HG03139 (cell line): Measurements from ENCODE around the gene KLF6.

Experiments
- ATAC-seq: cut with Tn5 transposase; IDR thresholded peaks from one replicate; pipeline ENCODE4 v1.9.1; 2021; ENCODE audit not compliant: unreplicated experiment

Gene KLF6

DNA sequence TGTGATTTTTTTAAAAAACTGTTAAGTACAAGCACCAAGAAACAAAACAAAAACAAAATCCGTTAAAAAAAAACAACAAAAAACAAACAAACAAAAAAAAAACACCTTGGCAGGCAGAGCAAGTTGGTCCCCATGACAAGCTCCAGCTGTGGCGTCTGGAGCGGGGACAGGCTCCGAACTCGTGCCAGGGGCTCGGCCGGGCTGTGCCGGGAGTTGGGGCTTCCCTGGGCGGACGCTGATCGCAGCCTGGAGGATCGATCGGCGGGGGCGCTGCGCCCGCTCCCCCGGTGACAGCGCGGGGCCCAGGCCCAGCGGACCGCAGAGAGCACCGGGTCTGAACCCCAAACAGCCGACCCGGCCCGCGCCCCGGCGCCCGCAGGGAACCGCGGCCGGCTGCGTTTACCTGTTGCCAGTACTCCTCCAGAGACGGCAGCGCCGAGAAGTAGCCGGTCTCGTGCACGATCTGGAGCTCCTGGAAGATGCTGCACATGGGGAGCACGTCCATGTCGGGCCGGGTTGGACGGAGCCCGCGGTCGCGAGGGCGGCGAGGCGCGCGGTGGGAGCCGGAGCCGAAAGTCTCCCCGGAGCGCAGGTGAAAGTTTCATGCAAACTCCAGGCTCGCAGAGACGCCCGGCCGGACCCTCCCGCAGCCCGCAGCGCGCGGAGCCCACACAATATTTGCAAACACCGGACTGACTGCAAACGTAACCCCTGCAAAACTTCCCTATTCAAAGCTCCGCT lies at the start of gene KLF6:
TSS of gene KLF6 (minus strand) at position 700 of the 741 bp plus-strand sequence. CDS start at position 505, 195 bp downstream.
- peak; percentile 1 for ATAC-seq

DNA sequence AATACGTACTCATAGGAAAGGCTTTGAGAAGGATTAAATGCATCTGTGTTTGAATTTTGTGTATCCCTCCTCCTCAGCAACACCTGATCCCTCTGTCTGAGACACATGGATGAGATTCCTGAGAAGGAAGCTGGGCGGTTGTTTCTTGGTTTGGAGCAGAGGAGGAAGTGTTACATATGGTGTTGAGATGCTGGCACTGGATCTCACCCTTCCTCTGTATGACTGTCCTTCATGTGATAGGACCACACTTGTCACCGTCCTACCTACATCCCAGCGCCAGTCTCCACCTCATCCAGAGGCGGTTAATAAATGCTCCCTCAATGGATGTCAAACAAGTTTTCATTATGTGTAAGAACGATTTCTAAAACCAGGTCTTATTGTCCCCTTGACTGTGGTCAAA lies 49.4 kb upstream of the KLF6 start:
- ATAC-seq = no peak

DNA sequence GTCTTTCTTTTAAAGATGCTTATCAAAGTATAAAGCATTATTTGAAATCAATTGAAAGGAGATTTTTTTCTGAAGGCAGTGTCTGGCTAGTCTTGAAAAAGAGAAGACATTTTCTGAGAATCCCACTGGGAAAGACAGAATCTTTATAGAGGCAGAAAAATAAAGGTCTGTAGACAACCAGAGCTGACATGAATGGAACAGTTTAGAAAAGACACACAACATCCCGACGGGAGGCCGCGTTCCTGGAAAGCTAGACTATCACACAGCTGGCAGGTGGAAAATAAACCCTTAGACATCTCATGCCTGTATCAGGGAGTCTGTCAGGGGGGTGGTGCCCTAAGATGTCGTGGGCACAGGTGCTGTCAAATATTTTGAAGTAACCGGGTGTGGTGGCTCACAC lies 48.0 kb upstream of the KLF6 start:
- ATAC-seq = no peak

DNA sequence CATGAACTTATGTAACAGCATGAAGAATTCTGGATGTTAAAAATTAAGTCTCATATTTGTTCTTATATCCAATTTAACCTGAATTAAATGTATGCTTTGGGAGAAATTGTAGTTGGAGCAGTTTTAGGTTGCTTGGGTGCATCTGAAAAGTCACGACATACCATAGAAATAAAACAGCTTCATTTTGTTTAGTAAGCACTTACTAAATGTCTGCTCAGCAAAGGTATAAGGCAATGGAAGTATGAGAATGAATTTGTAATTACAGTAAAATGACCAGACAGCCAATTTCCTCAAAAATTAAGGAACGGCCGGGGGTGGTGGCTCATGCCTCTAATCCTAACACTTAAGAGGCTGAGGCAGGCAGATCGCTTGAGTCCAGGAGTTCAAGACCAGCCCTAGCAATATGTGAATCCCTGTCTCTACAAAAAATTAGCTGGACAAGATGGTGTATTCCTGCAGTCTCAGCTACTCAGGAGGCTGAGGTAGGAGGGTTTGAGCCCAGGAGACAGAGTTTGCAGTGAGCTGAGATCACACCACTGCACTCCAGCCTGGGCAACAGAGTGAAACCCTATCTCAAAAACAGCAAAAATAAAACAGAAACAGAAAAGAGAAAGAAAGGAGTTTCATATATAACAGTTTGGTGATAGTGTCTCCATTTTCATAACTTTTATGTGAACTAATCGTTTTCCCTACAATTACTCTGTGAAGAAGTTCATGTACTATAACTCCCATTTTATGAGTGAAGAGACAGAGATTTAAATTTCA lies 47.2 kb upstream of the KLF6 start:
- ATAC-seq = no peak

GRCh38 chr10:3831608-3832007 lies 46.6 kb upstream of the KLF6 start:
- no peak for ATAC-seq

DNA sequence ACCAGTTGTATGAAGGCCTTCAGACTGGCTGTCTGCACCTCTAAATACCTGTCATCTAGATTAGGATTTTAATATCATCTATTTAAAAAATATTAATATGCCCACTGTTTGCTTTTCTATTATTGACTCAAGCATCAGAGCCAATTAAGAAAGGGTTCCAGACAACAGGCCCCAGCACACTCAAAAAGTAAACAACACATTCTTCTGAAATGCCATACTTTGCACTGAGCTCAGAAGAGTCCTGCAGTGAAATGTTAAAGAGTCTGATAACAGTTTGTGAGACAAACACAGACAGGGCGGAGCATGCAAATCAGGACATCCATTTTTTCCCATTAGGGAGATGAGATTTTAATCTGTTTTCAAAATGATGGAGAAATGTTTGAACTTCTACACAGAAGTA lies 45.9 kb upstream of the KLF6 start:
- no peak for ATAC-seq

DNA sequence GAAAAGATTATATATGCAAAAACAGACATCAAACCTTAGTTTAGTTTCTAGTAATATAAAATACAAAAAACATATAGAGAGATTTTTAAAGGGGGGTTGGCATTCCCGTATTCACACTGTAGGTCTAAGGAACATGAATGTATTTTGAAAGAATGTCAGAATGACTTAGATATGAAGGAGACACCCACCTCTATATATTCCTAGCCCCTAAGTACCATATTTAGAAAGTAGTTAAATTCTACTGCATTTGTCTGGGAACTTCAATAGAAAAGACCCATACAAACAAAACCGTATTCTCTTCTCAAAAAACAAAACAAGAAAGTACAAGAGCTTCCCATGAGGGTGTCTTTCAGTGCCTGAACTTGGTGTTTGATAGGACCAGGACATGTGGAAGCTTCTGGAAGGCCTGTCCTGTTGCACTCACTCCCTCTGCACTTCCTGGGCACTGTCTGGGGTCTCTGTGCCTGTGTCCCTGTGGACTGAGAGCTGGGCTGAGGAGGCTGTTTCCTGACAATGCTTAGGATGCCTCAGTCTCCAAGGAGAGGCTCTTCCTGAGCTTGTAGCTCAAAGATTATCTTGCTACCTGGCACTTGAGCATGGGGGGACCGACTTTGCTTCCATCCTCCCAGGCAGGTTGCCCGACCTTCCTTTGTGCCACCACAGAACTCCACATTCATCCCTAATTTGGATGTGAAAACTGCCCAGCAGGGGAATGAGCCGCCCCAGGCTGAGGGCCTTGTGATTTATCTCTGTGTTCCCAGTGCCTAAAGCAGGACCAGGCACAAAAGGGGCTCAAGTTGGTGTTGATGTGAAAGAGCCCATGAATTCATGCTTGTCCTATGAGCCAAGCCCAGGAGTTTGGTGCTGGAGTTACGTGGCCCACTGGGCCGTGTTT lies 44.4 kb upstream of the KLF6 start:
- no peak for ATAC-seq

- no peak for ATAC-seq
Measured at GRCh38 chr10:3828404-3829155, 43.6 kb upstream of the KLF6 start.

DNA sequence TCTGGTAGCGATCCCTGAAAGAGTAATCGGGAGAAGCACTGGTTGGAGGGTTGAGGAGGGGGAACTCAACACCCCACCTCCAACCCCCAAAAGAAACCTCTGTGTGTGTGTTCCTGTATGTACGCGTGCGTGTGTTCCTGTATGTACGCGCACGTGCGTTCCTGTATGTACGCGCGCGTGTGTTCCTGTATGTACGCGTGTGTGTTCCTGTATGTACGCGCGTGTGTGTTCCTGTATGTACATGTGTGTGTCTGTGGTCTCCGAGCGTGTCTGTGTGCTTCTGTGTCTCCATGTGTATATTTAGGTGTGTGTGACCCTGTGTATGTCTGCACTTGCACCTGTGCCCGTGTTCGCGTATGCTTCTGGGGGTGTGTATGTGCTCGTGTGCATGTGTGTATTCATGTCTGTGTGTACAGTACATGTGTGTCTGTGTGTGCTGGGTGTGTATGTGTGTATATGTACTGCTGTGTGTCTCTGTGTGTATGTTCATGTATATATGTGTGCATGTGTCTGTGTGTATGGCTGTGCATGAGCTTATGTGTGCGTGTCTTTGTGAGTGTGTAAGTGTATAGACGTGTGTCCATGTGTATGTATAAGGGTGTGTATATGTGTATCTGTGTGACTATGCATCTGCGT lies 42.9 kb upstream of the KLF6 start:
- no peak for ATAC-seq

GRCh38 chr10:3827266-3827665 lies 42.3 kb upstream of the KLF6 start:
- no peak for ATAC-seq

- ATAC-seq = no peak
Measured at GRCh38 chr10:3825862-3826351, 40.9 kb upstream of the KLF6 start.

- no peak for ATAC-seq
Measured at GRCh38 chr10:3825244-3825643, 40.2 kb upstream of the KLF6 start.

GRCh38 chr10:3822541-3823330 lies 37.7 kb upstream of the KLF6 start:
- no peak for ATAC-seq

GRCh38 chr10:3820255-3820654 lies 35.2 kb upstream of the KLF6 start:
- no peak for ATAC-seq

DNA sequence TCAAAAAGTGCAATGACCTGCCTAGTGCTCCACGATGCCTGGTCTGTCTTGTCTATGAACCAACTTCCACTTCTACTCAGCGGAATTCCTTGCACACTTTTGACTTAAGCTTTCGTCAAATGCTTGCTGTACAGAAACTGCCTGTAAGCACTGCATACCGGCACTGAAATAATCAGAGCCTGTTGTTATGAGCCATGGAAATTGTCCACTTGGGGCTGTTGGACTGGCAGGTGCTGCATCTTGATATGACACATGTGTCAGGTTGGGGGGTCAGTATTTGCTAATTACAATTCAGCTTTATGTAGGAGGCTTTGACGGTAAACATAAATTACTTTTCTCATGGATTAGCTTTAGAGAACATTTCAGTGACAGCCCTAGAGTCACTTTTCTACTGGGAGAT lies 32.0 kb upstream of the KLF6 start:
- ATAC-seq = no peak

GRCh38 chr10:3814838-3815220 lies 29.8 kb upstream of the KLF6 start:
- no peak for ATAC-seq

GRCh38 chr10:3813986-3814837 lies 29.2 kb upstream of the KLF6 start:
- no peak for ATAC-seq

DNA sequence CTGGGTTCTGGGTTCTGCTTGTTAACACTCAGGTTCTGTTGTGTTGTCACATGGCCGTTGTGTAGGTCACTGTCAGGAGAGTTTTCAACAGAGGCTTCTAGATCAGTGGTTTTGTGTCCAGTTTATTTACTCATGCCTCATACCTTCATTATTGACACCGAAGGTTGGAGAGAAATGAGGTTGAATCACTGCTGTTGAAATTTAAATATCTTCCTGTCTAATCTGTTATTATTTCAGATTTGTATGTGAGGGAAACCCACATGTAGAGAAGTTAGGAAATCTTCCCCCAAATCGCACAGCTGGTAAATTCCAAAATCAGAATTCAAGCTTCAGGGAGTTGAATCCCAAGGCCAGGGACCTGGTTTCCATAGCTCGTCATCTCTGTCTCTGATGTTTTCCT lies 28.3 kb upstream of the KLF6 start:
- no peak for ATAC-seq
